Natural killer cell (primary cell): ENCODE data around the gene IFT122. TPM values are rescaled to one million over a fixed set of nuclear protein-coding genes. Genes with fewer than 3 reads are reported as not detected.

ENCODE experiments used
- ATAC-seq, 3 donors: fragments of 150-1000 bp in 2 of 3; fragments of 200-7000 bp in 1 of 3; cut with Tn5 transposase; 1 replicate in 1 of 3; 2 replicates in 2 of 3; pipeline ENCODE4 v1.10.0; 2021; ENCODE audit warnings: mild to moderate bottlenecking in 2 of 3, moderate library complexity in 2 of 3
- DNase-seq, 2 donors: peaks; one replicate each; pipeline versions ENCODE4 v3.0.0 to v3.0.0-alpha.2; 2013 to 2021; ENCODE audit warnings: mixed read lengths in 1 of 2
- H3K27ac ChIP-seq: one replicate; pipeline ENCODE4 v1.5.1; 2013; ENCODE audit warnings: mild to moderate bottlenecking, low read length
- H3K27me3 ChIP-seq: one replicate; pipeline ENCODE4 v1.6.1; 2013; ENCODE audit warnings: low read length; ENCODE audit not compliant: control insufficient read depth, insufficient read depth
- H3K36me3 ChIP-seq: one replicate; pipeline ENCODE4 v1.6.1; 2013; ENCODE audit warnings: low read length; ENCODE audit not compliant: control insufficient read depth, insufficient read depth
- H3K4me1 ChIP-seq: one replicate; pipeline ENCODE4 v1.6.1; 2013; ENCODE audit warnings: low read length; ENCODE audit not compliant: control insufficient read depth, insufficient read depth
- H3K4me3 ChIP-seq: one replicate; pipeline ENCODE4 v1.5.1; 2013; ENCODE audit warnings: low read length
- H3K9me3 ChIP-seq: one replicate; pipeline ENCODE4 v1.6.1; 2013; ENCODE audit warnings: low read length; ENCODE audit not compliant: control insufficient read depth, insufficient read depth
- H3K27ac Mint-ChIP-seq, 2 donors: one replicate each; pipeline ENCODE4 v1.8.0; 2022; ENCODE audit warnings: mild to moderate bottlenecking in 2 of 2, mixed read lengths in 2 of 2, moderate library complexity in 1 of 2
- H3K27me3 Mint-ChIP-seq, 2 donors: one replicate each; pipeline ENCODE4 v1.8.0; 2022; ENCODE audit warnings: low read depth in 2 of 2, mixed read lengths in 2 of 2
- H3K36me3 Mint-ChIP-seq: one replicate; pipeline ENCODE4 v1.8.0; 2022; ENCODE audit warnings: mixed read lengths
- H3K4me1 Mint-ChIP-seq, 2 donors: one replicate each; pipeline ENCODE4 v1.8.0; 2022; ENCODE audit warnings: mixed read lengths in 2 of 2
- H3K4me3 Mint-ChIP-seq: one replicate; pipeline ENCODE4 v1.8.0; 2022; ENCODE audit warnings: mild to moderate bottlenecking, moderate library complexity, mixed read lengths
- H3K9me3 Mint-ChIP-seq, 2 donors: one replicate each; pipeline ENCODE4 v1.8.0; 2022; ENCODE audit warnings: mixed read lengths in 2 of 2
- CTCF ChIP-seq: fragments of 200-600 bp; IDR thresholded peaks from one replicate; pipeline ENCODE4 v1.8.0; 2022; ENCODE audit warnings: antibody characterized with exemption
- WGBS: methylation state at CpG from one replicate; pipeline ENCODE4 v1.1.7; 2013; ENCODE audit warnings: missing lambda C conversion rate; ENCODE audit not compliant: insufficient coverage; 5-methylcytosine and 5-hydroxymethylcytosine counted together
- intact Hi-C: fragments of 100-400 bp; cut with micrococcal nuclease; formaldehyde crosslinking; loops from one replicate; pipeline ENCODE4 v1.14.2; 2022
- total RNA-seq, 4 donors: library from RNA; stranded (reverse); fragments of 120-200 nt in 1 of 4; gene quantifications; one replicate each; pipeline versions ENCODE4 v1.2.3 to v1.2.4, GENCODE V29; 2013 to 2022

The IFT122 gene
- total RNA-seq, 3 donors from 2014 or later (not counting 1 experiment from before 2014, with no cell fraction given), result 20.7 to 26.6 (median 23.9) TPM

- H3K27me3 ChIP-seq, result no peaks in the 10 kb centered on the region
- H3K9me3 ChIP-seq, result no peaks in the 10 kb centered on the region
- DNase-seq (no peak), ATAC-seq (no peak)
- H3K4me1 Mint-ChIP-seq, result peaks cover 30 to 46% of the 10 kb centered on the region in 2 donors
- intact Hi-C loops, result no loop called here
- 98% methylated on average over 19 of the region's 19 CpGs for WGBS
- peaks cover 8% of the 10 kb centered on the region for H3K36me3 ChIP-seq
- peaks cover 47% of the 10 kb centered on the region for H3K4me1 ChIP-seq
- H3K4me3 Mint-ChIP-seq, result no peak overlapping the region
- no peak overlapping the region for H3K27ac ChIP-seq
- no peak overlapping the region for H3K27ac Mint-ChIP-seq
- H3K9me3 Mint-ChIP-seq, result no peaks in the 10 kb centered on the region
- no peaks in the 10 kb centered on the region for H3K36me3 Mint-ChIP-seq
- no peak for TF ChIP-seq CTCF
- H3K27me3 Mint-ChIP-seq, result peaks cover 0 to 3% of the 10 kb centered on the region in 2 donors
- H3K4me3 ChIP-seq, result no peak overlapping the region
Measured at GRCh38 chr3:129562803-129563202, 122.8 kb downstream of the IFT122 start.

GRCh38 chr3:129563332-129563731 lies 123.3 kb downstream of the IFT122 start:
- H3K4me1 Mint-ChIP-seq, result peaks cover 30 to 46% of the 10 kb centered on the region in 2 donors
- no peak for ATAC-seq
- Histone ChIP-seq H3K9me3 (no peaks in the 10 kb centered on the region), H3K4me1 (peaks cover 45% of the 10 kb centered on the region), H3K27ac (no peak overlapping the region), H3K27me3 (no peaks in the 10 kb centered on the region), H3K4me3 (no peak overlapping the region), H3K36me3 (peaks cover 8% of the 10 kb centered on the region)
- intact Hi-C loops, result no loop called here
- H3K27ac Mint-ChIP-seq, result no peak overlapping the region
- no peak for TF ChIP-seq CTCF
- 97% methylated on average over 12 of the region's 12 CpGs for WGBS
- no peak overlapping the region for H3K4me3 Mint-ChIP-seq
- peaks cover 0 to 3% of the 10 kb centered on the region in 2 donors for H3K27me3 Mint-ChIP-seq
- H3K36me3 Mint-ChIP-seq, result no peaks in the 10 kb centered on the region
- no peak for DNase-seq
- H3K9me3 Mint-ChIP-seq, result no peaks in the 10 kb centered on the region

GRCh38 chr3:129563850-129564535 lies 124.0 kb downstream of the IFT122 start:
- intact Hi-C loops, result no loop called here
- Mint-ChIP-seq H3K36me3 (no peaks in the 10 kb centered on the region), H3K4me3 (no peak overlapping the region), H3K27ac (no peak overlapping the region), H3K4me1 (peaks cover 35 to 46% of the 10 kb centered on the region in 2 donors), H3K9me3 (no peaks in the 10 kb centered on the region), H3K27me3 (peaks cover 0 to 3% of the 10 kb centered on the region in 2 donors)
- H3K27ac ChIP-seq, result no peak overlapping the region
- no peaks in the 10 kb centered on the region for H3K27me3 ChIP-seq
- no peak for TF ChIP-seq CTCF
- DNase-seq, result no peak
- no peak overlapping the region for H3K4me3 ChIP-seq
- H3K9me3 ChIP-seq, result no peaks in the 10 kb centered on the region
- peaks cover 44% of the 10 kb centered on the region for H3K4me1 ChIP-seq
- H3K36me3 ChIP-seq, result peaks cover 8% of the 10 kb centered on the region
- 90% methylated on average over 8 of the region's 8 CpGs for WGBS
- ATAC-seq, result no peak
